Endothelial cell of umbilical vein (primary cell): ENCODE results near the gene C16orf95. TPM values are rescaled to one million over a fixed set of nuclear protein-coding genes. Genes with fewer than 3 reads are reported as not detected.

Source experiments
- BruUV-seq: library from RNA; stranded (reverse); fragments of 400-500 nt; replicated peaks from 2 replicates; lab custom pipeline; 2021; lab: Mats Ljungman, UMichigan
- CTCF ChIA-PET: fragments of 300-600, 350-600 bp; sonication (Branson Sonifier 250); formaldehyde crosslinking; loops from one replicate; lab custom pipeline; 2021; ENCODE audit warnings: antibody characterized with exemption, inconsistent platforms; lab: Charles Lee
- POLR2A ChIA-PET: fragments of 300-600, 350-600 bp; sonication (Branson Sonifier 250); formaldehyde crosslinking; loops from one replicate; lab custom pipeline; 2021; ENCODE audit warnings: antibody characterized with exemption, inconsistent platforms; lab: Charles Lee
- DNase-seq: peaks from one replicate; pipeline ENCODE4 v3.0.0-alpha.2; 2011; ENCODE audit warnings: low read depth, low spot score
- FAIRE-seq: peaks from 2 replicates; lab custom pipeline; 2011; peaks lifted over from hg19 to GRCh38; lab: Jason Lieb, UNC
- H2AFZ ChIP-seq: 2 replicates; pipeline ENCODE4 v1.6.0; 2012; ENCODE audit warnings: low read depth, low read length, control low read depth, inconsistent platforms
- H3K27ac ChIP-seq: 2 replicates; pipeline ENCODE4 v1.5.1; 2011; ENCODE audit warnings: low read depth, mild to moderate bottlenecking, control low read depth, low read length, moderate library complexity; ENCODE audit not compliant: insufficient read depth
- H3K27me3 ChIP-seq, 2 experiments: 2 replicates each; pipeline versions ENCODE4 v1.6.0 to v1.6.1; 2011; ENCODE audit warnings: low read length in 2 of 2, mixed read lengths in 1 of 2; ENCODE audit not compliant: control insufficient read depth in 2 of 2, insufficient read depth in 2 of 2
- H3K36me3 ChIP-seq, 2 experiments: 2 replicates in 1 of 2; 3 replicates in 1 of 2; pipeline ENCODE4 v1.5.1; 2011; ENCODE audit warnings: low read length in 2 of 2, mild to moderate bottlenecking in 1 of 2, moderate library complexity in 1 of 2; ENCODE audit not compliant: control insufficient read depth in 2 of 2, insufficient read depth in 2 of 2; ENCODE audit errors: extremely low read depth in 1 of 2
- H3K4me1 ChIP-seq: 3 replicates; pipeline ENCODE4 v1.5.1; 2011; ENCODE audit warnings: mild to moderate bottlenecking, low read length; ENCODE audit not compliant: control insufficient read depth, insufficient read depth; ENCODE audit errors: extremely low read depth
- H3K4me2 ChIP-seq: 2 replicates; pipeline ENCODE4 v1.6.1; 2011; ENCODE audit warnings: low read length, control low read depth, mixed read lengths; ENCODE audit not compliant: insufficient read depth
- H3K4me3 ChIP-seq, 3 experiments: fragments of 200-600 bp in 1 of 3; sonication (generic), shearing (Covaris generic) in 1 of 3; replicated peaks in 1 of 3; 2 replicates each; pipeline ENCODE4 v1.5.1; 2011 to 2016; ENCODE audit warnings: control low read depth in 3 of 3, low read length in 3 of 3, mild to moderate bottlenecking in 2 of 3, inconsistent platforms in 1 of 3, low read depth in 1 of 3, moderate library complexity in 1 of 3; ENCODE audit not compliant: insufficient read depth in 1 of 3
- H3K79me2 ChIP-seq: 2 replicates; pipeline ENCODE4 v1.6.0; 2012; ENCODE audit warnings: low read length, inconsistent platforms; ENCODE audit not compliant: control insufficient read depth, insufficient read depth
- H3K9ac ChIP-seq: replicated peaks from 2 replicates; pipeline ENCODE3; 2011; ENCODE audit warnings: low read length, control low read depth; ENCODE audit not compliant: insufficient read depth; ENCODE audit errors: extremely low read depth
- H3K9me1 ChIP-seq: replicated peaks from 3 replicates; pipeline ENCODE4 v1.6.0; 2011; ENCODE audit warnings: mild to moderate bottlenecking, low read length; ENCODE audit not compliant: control insufficient read depth, insufficient read depth; ENCODE audit errors: extremely low read depth
- H3K9me3 ChIP-seq: replicated peaks from 2 replicates; pipeline ENCODE4 v1.5.1; 2012; ENCODE audit warnings: low read length, inconsistent platforms; ENCODE audit not compliant: control insufficient read depth, insufficient read depth
- H4K20me1 ChIP-seq: replicated peaks from 2 replicates; pipeline ENCODE3; 2011; ENCODE audit warnings: mild to moderate bottlenecking, low read length; ENCODE audit not compliant: control insufficient read depth, insufficient read depth; ENCODE audit errors: extremely low read depth
- CTCF ChIP-seq, 2 donors: IDR thresholded peaks; 1 replicate in 1 of 2; 2 replicates in 1 of 2; pipeline ENCODE4 v1.5.1; 2011; ENCODE audit warnings: low read length in 2 of 2, mild to moderate bottlenecking in 2 of 2, moderate library complexity in 2 of 2, control low read depth in 1 of 2, inconsistent platforms in 1 of 2, low read depth in 1 of 2; ENCODE audit not compliant: insufficient read depth in 1 of 2; ENCODE audit errors: extremely low read depth in 1 of 2
- GATA2 ChIP-seq: IDR thresholded peaks from 2 replicates; pipeline ENCODE4 v1.7.0; 2011; ENCODE audit warnings: low read depth, mild to moderate bottlenecking, moderate library complexity, mixed read lengths, low read length; ENCODE audit not compliant: insufficient read length, insufficient read depth
- JUN ChIP-seq: IDR thresholded peaks from 2 replicates; pipeline ENCODE4 v1.6.1; 2011; ENCODE audit warnings: borderline replicate concordance, low read depth; ENCODE audit not compliant: insufficient read length, insufficient read depth
- MAX ChIP-seq: IDR thresholded peaks from 2 replicates; pipeline ENCODE4 v1.6.1; 2011; ENCODE audit not compliant: insufficient read depth, insufficient read length
- MYC ChIP-seq: IDR thresholded peaks from one replicate; pipeline ENCODE4 v1.6.1; 2011; ENCODE audit warnings: mild to moderate bottlenecking, low read depth, low read length
- POLR2AphosphoS5 ChIP-seq: IDR thresholded peaks from 2 replicates; pipeline ENCODE4 v1.6.1; 2012; ENCODE audit warnings: low read depth, mild to moderate bottlenecking, control low read depth, low read length, moderate library complexity; ENCODE audit not compliant: insufficient read depth
- dilution Hi-C: fragments of 300-500 bp; cut with MboI; formaldehyde crosslinking; loops from one replicate; pipeline ENCODE4 v1.15.0; 2019; ENCODE audit warnings: low sequenced_read_pairs; ENCODE audit not compliant: extremely low pct_ligation_motif_present
- intact Hi-C: fragments of 100-400 bp; cut with micrococcal nuclease; formaldehyde crosslinking; loops from one replicate; pipeline ENCODE4 v1.10.0; 2022
- polyA plus RNA-seq, 4 experiments: library from polyadenylated mRNA; depleted of rRNA in 3 of 4; stranded (reverse) in 3 of 4; unstranded in 1 of 4; fragments of >200 nt; gene quantifications; 2 replicates each; pipeline versions ENCODE4 v1.2.1 to v1.2.3, GENCODE V29; 2011 to 2012; ENCODE audit warnings: missing spikeins in 1 of 4
- total RNA-seq: library from RNA; stranded (reverse); gene quantifications from 2 replicates; pipeline ENCODE4 v1.2.3, GENCODE V29; 2021

Gene C16orf95
- total and polyA plus RNA-seq, 2 donors (not counting 3 experiments of a cell fraction or from before 2014, with no cell fraction given), result 4.0 to 6.6 TPM

DNA sequence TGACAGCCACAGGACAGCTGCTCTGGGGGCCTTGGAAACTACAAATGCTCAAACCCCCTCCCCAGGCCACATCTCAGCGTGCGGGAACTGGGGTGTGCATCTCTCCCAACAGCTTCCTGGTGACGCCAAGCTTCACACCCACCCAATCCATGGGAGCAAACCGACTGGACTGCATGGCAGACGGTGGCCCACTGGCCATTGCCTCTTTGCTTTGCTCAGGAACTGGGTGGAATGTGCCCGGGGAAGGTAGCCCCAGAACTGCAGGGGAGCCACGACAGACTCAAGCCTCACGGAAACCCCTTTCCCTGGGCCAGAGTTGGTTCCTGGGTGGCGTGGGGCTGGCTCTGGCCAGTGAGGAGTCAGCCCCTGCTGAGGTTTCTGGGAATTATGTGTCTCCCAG lies 5.2 kb upstream of the C16orf95 start:
- FAIRE-seq (no peak), DNase-seq (no peak)
- ChIA-PET POLR2A (no interaction called here), CTCF (interaction anchor here (1.2 kb wide), 2 partner anchors 10 to 24 kb away, joined by 3 read pairs; no protein-coding TSS in a partner anchor)
- H3K27ac ChIP-seq, result no peak overlapping the region
- no peak overlapping the region for H3K9ac ChIP-seq
- no peak overlapping the region for H3K4me3 ChIP-seq
- H3K9me3 ChIP-seq, result no peaks in the 10 kb centered on the region
- no peaks in the 10 kb centered on the region for H3K27me3 ChIP-seq
- H3K4me2 ChIP-seq, result no peak overlapping the region
- H2AFZ ChIP-seq, result no peak overlapping the region
- H3K9me1 ChIP-seq, result no peaks in the 10 kb centered on the region
- no peaks in the 10 kb centered on the region for H3K36me3 ChIP-seq
- H4K20me1 ChIP-seq, result no peaks in the 10 kb centered on the region
- H3K4me1 ChIP-seq, result peaks cover 7% of the 10 kb centered on the region
- TF ChIP-seq JUN (no peak), CTCF (IDR thresholded peaks at IDR 0.05; ENCODE audit: extremely low read depth in 1 of 2, insufficient read depth in 1 of 2, low read depth in 1 of 2, low read length in 2 of 2) (no peak), MYC (no peak), MAX (no peak), POLR2AphosphoS5 (no peak), GATA2 (no peak)
- dilution Hi-C loops, result no loop called here
- intact Hi-C loops, result no loop called here
- H3K79me2 ChIP-seq, result peaks cover 11% of the 10 kb centered on the region
- no TSS peak for BruUV-seq
